Lower leg skin (tissue), 3 donors: ENCODE data around the gene MAPKAPK2.

ENCODE experiments used
- POLR2A ChIP-seq, 2 donors: fragments of 450-650 bp; IDR thresholded peaks; one replicate each; pipeline ENCODE4 v1.6.1; 2016 to 2017; ENCODE audit warnings: antibody characterized with exemption in 2 of 2, mild to moderate bottlenecking in 1 of 2, moderate library complexity in 1 of 2
- TF ChIP-seq, protein P1 (sequence below), 3 donors: fragments of 450-650 bp; IDR thresholded peaks; one replicate each; pipeline ENCODE4 v1.5.1; 2016; ENCODE audit warnings: antibody characterized with exemption in 3 of 3, mild to moderate bottlenecking in 3 of 3, moderate library complexity in 2 of 3

DNA sequence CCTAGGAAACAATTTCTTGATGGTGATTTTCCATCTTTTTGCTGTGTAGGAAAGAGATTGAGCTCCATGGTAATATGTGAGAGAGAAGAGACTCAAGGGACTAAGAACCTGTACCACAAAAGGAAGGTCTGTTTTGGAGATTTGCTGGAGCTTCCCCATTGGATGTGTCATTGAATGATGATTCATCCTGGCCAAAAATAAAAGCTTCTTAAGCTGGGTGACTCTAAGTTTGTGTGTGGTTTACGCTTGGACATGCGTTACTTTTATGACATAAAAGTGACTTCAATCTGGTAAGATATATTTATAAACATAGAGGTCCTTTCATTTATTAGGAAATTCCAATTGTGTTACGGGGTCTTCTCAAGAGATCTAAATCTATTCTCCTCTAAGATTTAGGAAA lies 68.4 kb downstream of the MAPKAPK2 start:
- TF ChIP-seq, protein P1, sequence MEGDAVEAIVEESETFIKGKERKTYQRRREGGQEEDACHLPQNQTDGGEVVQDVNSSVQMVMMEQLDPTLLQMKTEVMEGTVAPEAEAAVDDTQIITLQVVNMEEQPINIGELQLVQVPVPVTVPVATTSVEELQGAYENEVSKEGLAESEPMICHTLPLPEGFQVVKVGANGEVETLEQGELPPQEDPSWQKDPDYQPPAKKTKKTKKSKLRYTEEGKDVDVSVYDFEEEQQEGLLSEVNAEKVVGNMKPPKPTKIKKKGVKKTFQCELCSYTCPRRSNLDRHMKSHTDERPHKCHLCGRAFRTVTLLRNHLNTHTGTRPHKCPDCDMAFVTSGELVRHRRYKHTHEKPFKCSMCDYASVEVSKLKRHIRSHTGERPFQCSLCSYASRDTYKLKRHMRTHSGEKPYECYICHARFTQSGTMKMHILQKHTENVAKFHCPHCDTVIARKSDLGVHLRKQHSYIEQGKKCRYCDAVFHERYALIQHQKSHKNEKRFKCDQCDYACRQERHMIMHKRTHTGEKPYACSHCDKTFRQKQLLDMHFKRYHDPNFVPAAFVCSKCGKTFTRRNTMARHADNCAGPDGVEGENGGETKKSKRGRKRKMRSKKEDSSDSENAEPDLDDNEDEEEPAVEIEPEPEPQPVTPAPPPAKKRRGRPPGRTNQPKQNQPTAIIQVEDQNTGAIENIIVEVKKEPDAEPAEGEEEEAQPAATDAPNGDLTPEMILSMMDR (IDR thresholded peaks at IDR 0.05): no peak
- no peak for TF ChIP-seq POLR2A (IDR thresholded peaks at IDR 0.05)
